ENCODE results near the gene DENND5A. TPM values are rescaled to one million over a fixed set of nuclear protein-coding genes. Genes with fewer than 3 reads are reported as not detected.

DENND5A gene
- total and polyA plus RNA-seq, 9 of the 15 experiments (the other 6 are each of a cell fraction or from before 2014, with no cell fraction given) = 11.7 to 130 (median 46.3) TPM

DNA sequence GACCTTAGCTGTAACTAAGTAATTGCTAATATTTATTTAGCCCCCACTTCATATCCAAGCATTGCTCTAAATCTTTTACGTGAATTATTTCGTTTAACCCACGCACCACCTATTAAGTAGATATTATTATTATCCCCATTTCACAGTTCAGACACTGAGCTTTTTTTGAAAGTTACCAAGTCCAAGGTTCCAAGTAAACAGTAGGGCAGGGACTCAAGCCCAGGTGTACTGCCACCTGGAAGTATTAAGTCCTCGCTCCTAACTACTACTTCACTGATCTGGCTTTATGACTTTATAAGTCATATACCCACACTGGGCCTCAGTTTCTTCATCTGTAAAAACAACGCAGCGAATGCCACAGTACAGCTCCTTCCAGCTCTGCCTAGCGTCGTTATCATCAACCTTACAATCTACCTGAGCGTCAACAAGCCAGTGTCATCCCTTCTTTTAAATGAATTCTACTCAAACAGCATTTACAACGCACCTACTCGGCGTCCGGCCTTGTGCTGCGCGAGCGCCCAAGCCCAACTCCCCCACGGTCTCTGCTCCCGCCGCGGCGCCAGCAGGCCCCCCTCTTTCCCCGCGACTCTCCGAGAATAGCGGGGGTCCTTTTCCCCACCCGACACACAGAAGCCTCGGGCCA is 48.6 kb upstream of the DENND5A start:
- peak; percentile 25 for ATAC-seq
- H4K20me1 ChIP-seq (replicated peaks; ENCODE audit: control insufficient read depth, insufficient read depth, low read length) = peaks cover 5% of the 10 kb centered on the region; the same call in 1 of the 2 replicates
- CTCF ChIA-PET (ENCODE audit: low intra/inter-chr PET ratio) = no interaction called here
- TSS peak; percentile 52 for BruUV-seq (replicated peaks)
- in situ Hi-C loops (cut with MboI) = no loop called here
- peak overlapping the region; percentile 89 to 96 for H3K9ac ChIP-seq (ENCODE audit: insufficient read depth in 1 of 2, low read depth in 2 of 2, low read length in 2 of 2)
- peaks cover 26 to 31% of the 10 kb centered on the region in 2 experiments for H3K4me1 ChIP-seq (replicated peaks in 1 of 2; ENCODE audit: control insufficient read depth in 2 of 2, insufficient read depth in 2 of 2, low read length in 2 of 2)
- H3K4me2 ChIP-seq (ENCODE audit: insufficient read depth, low read length) = peak overlapping the region; percentile 94
- no peaks in the 10 kb centered on the region for H3K27me3 ChIP-seq (ENCODE audit: control insufficient read depth in 2 of 2, insufficient read depth in 2 of 2, low read length in 2 of 2)
- 2% methylated on average over 25 of the region's 27 CpGs for WGBS (ENCODE audit: insufficient coverage, low coverage, missing lambda C conversion rate)
- FAIRE-seq = no peak
- peaks cover 4% of the 10 kb centered on the region; the same call in 1 of the 2 replicates for H3K9me3 ChIP-seq (replicated peaks; ENCODE audit: control insufficient read depth, insufficient read depth, low read depth, low read length)
- POLR2A ChIA-PET = interaction anchor here (0.5 to 3.4 kb wide), 15 partner anchors 8 to 535 kb away, joined by 3 to 26 read pairs (median 4); partner anchors contain the start of genes DENND5A, IPO7, WEE1 and ZNF143
- H3K4me3 ChIP-seq = peak overlapping the region; percentile 97
- H3K27ac ChIP-seq (ENCODE audit: extremely low read depth, low read depth, low read length) = peak overlapping the region; percentile 94
- intact Hi-C loops (cut with micrococcal nuclease) = loop anchor here (1.0 kb wide), 1 partner anchor 71 kb away; the partner anchor contains the start of gene IPO7
- H3K9me1 ChIP-seq (ENCODE audit: control insufficient read depth, insufficient read depth, low read length) = peaks cover 7% of the 10 kb centered on the region
- H3K79me2 ChIP-seq (ENCODE audit: control insufficient read depth, insufficient read depth, low read length) = peaks cover 58% of the 10 kb centered on the region
- H3K36me3 ChIP-seq (ENCODE audit: control insufficient read depth, insufficient read depth, low read length) = peaks cover 22% of the 10 kb centered on the region; the same call in 2 of the 3 replicates
- DNase-seq (ENCODE audit: extremely low read depth in 1 of 4, low spot score in 3 of 4) = peak in 2 of 4 experiments; percentile 39 to 48
- H2AFZ ChIP-seq (ENCODE audit: low read depth, low read length) = peak overlapping the region; percentile 77
- 0 out of 2 replicates have a peak, but pooled peaks have one; percentile 10 for TF ChIP-seq TCF3 (CRISPR knock-in tag; IDR thresholded peaks at IDR 0.05)
- TF ChIP-seq SMARCC2 (IDR thresholded peaks at IDR 0.05; ENCODE audit: low read depth) = peak; percentile 74; the same call in 1 of the 2 replicates
- peak; percentile 66 for TF ChIP-seq ZEB2 (IDR thresholded peaks at IDR 0.05)
- TF ChIP-seq NFRKB (IDR thresholded peaks at IDR 0.05; ENCODE audit: low read depth) = 0 out of 2 replicates have a peak, but pooled peaks have one; percentile 65
- TF ChIP-seq SMARCE1 (IDR thresholded peaks at IDR 0.05) = 0 out of 2 replicates have a peak, but pooled peaks have one; percentile 60
- no peak for TF ChIP-seq DPF2 (IDR thresholded peaks at IDR 0.05)
- TF ChIP-seq NKRF (IDR thresholded peaks at IDR 0.05; ENCODE audit: borderline replicate concordance) = peak; percentile 81; the same call in 1 of the 2 replicates
- TF ChIP-seq FOXJ2 (tag; IDR thresholded peaks at IDR 0.05) = peak; percentile 34; the same call in 1 of the 2 replicates
- TF ChIP-seq ZFX (CRISPR knock-in tag; IDR thresholded peaks at IDR 0.05) = peak; percentile 73
- TF ChIP-seq ZKSCAN1 (IDR thresholded peaks at IDR 0.05; ENCODE audit: low read depth, low read length) = peak; percentile 95
- 0 out of 4 replicates have a peak, but pooled peaks of 1 of the 2 experiments have one; percentile 5 for TF ChIP-seq FOXA3 (CRISPR knock-in tag; conservative IDR thresholded peaks at IDR 0.05 in 1 of 2, IDR thresholded peaks at IDR 0.05 in 1 of 2)
- TF ChIP-seq AFF1 (IDR thresholded peaks at IDR 0.05; ENCODE audit: low read depth in 1 of 2, partially characterized antibody in 2 of 2) = peak in 1 of 2 experiments; percentile 45
- 0 out of 4 replicates have a peak, but pooled peaks of 1 of the 2 experiments have one; percentile 14 for TF ChIP-seq SIN3A (IDR thresholded peaks at IDR 0.05; ENCODE audit: borderline replicate concordance in 2 of 2, control insufficient read depth in 1 of 2, low read depth in 2 of 2, low read length in 2 of 2)
- TF ChIP-seq RBM14 (IDR thresholded peaks at IDR 0.05; ENCODE audit: borderline replicate concordance, insufficient read depth, low read depth, low read length) = 0 out of 2 replicates have a peak, but pooled peaks have one; percentile 28
- TF ChIP-seq PHF8 (IDR thresholded peaks at IDR 0.05; ENCODE audit: borderline replicate concordance, low read length) = no peak
